ENCODE measurements around the gene LENG9. TPM values are rescaled to one million over a fixed set of nuclear protein-coding genes. Genes with fewer than 3 reads are reported as not detected.

LENG9 gene
- total and polyA plus RNA-seq, 8 donors = 1.3 to 14.5 (median 7.1) TPM

DNA sequence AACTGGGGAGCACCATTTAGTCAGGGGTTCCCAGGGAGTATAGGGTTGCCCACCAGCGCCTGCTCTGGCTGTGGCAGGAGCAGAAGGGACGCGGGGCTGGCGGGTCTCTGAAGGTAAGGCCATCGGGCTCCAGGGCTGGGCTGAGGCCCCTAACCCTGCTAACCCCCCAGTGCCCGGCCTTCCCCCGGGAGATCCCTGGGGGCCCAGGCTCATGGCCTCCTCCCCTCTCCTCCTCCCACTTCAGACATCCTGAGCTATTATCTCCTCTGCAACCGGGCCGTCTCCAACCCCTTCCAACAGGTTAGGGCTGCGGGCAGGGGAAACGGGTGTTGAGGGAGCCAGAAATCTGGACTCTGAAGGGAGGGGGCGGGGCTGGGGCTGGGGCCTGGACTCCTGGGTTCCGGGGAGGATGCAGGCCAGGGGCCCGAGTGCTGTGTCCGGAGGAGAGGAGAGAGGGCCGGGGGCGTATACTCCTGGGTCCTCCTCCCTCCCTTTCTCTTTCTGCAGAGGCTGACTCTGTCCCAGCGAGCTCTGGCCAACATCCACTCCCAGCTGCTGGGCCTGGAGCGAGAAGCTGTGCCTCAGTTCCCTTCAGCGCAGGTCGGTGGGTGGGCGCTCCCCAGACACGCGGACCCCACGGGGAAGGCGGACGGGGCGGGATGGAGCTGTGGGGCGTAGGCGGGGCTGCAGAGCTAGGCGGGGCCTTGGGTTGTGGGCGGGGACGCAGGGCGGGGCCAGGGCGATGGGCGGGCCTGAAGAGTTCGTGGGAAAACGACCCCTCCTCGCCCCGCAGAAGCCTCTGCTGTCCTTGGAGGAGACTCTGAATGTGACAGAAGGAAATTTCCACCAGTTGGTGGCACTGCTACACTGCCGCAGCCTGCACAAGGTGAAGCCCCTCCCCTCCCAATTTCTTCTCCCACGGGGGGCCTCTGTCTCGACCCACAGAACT, 33.0 kb downstream of the LENG9 start:
- intact Hi-C loops (cut with DNase I; ENCODE audit: low total_unique reads) = no loop called here
- no peak for TF ChIP-seq POLR2A (IDR thresholded peaks at IDR 0.05)
- TF ChIP-seq, protein P1, sequence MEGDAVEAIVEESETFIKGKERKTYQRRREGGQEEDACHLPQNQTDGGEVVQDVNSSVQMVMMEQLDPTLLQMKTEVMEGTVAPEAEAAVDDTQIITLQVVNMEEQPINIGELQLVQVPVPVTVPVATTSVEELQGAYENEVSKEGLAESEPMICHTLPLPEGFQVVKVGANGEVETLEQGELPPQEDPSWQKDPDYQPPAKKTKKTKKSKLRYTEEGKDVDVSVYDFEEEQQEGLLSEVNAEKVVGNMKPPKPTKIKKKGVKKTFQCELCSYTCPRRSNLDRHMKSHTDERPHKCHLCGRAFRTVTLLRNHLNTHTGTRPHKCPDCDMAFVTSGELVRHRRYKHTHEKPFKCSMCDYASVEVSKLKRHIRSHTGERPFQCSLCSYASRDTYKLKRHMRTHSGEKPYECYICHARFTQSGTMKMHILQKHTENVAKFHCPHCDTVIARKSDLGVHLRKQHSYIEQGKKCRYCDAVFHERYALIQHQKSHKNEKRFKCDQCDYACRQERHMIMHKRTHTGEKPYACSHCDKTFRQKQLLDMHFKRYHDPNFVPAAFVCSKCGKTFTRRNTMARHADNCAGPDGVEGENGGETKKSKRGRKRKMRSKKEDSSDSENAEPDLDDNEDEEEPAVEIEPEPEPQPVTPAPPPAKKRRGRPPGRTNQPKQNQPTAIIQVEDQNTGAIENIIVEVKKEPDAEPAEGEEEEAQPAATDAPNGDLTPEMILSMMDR (IDR thresholded peaks at IDR 0.05) = peak in 1 of 7 experiments; percentile 8
- no peaks in the 10 kb centered on the region for H3K36me3 ChIP-seq
- WGBS, 5 donors = 9 to 21% (median 15%) methylated on average over 11 to 43 of the region's 43 CpGs
- peak overlapping the region; percentile 15 to 41 (median 30) for H3K4me3 ChIP-seq
- DNase-seq = peak in 1 of 2 donors; percentile 87
- H3K9me3 ChIP-seq = no peaks in the 10 kb centered on the region
- peaks cover 25 to 43% (median 33%) of the 10 kb centered on the region in 4 donors for H3K4me1 ChIP-seq
- H3K27me3 ChIP-seq = peaks cover 0 to 71% (median 41%) of the 10 kb centered on the region in 3 donors
- H3K27ac ChIP-seq = no peak overlapping the region

DNA sequence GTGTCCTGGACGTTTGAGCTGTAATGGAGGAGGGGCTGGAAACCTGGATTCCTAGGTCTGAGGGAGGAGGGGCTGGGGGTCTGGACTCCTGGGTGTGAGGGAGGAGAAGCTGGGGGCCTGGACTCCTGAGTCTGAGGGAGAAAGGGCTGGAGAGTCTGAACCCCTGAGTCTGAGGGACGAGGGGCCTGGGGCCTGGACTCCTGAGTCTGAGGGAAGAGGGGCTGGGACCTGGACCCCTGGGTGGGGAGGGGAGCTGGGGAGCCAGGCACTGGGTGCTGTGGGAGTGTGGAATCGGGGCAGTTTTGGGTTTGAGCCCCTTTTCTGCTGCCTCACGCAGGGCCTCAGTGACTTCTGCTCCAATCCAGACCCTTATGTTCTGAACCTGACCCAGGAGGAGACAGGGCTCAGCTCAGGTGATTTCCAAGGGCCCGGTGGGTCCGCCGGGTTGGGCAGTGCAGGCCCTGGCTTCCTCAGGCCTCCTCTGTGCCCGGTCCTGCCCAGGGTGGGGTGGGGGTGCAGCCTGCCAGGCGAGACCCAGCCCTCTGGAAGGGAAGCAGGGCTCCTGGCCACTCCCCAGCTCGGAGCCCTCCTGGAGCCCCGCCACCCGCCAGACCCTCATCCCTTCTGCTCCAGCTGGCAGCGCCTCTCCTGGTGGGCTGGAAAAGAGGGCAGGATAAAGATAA, 33.9 kb downstream of the LENG9 start:
- no peaks in the 10 kb centered on the region for H3K9me3 ChIP-seq
- H3K27me3 ChIP-seq = peaks cover 0 to 79% (median 43%) of the 10 kb centered on the region in 3 donors
- 38 to 54% (median 45%) methylated on average over 12 to 13 of the region's 13 CpGs for WGBS, 5 donors
- H3K27ac ChIP-seq = no peak overlapping the region
- peak in 1 of 2 donors; percentile 35 for DNase-seq
- H3K4me3 ChIP-seq = no peak overlapping the region
- peaks cover 18 to 34% (median 25%) of the 10 kb centered on the region in 4 donors for H3K4me1 ChIP-seq
- no peaks in the 10 kb centered on the region for H3K36me3 ChIP-seq
- intact Hi-C loops (cut with DNase I; ENCODE audit: low total_unique reads) = no loop called here
- TF ChIP-seq EP300 (IDR thresholded peaks at IDR 0.05) (no peak), POLR2A (IDR thresholded peaks at IDR 0.05) (no peak), POLR2AphosphoS5 (IDR thresholded peaks at IDR 0.05) (no peak)
- TF ChIP-seq, protein P1 (IDR thresholded peaks at IDR 0.05) = no peak

DNA sequence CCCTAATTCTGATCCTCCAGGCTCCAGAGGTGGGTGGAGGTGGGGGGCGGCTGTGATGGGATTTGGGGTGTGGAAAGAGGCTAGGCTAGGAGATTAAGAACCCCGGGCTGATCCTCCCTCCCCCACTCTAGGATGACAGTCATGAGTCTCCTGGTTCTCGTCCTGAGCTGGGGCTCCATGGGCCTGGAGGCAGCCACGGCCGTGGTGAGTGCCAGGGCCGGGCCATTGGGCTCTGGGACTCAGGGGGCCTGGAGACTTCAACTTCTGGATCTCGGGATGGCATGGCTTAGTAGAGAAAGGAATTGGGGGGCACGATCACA, 34.4 kb downstream of the LENG9 start:
- Histone ChIP-seq H3K36me3 (no peaks in the 10 kb centered on the region), H3K27ac (no peak overlapping the region), H3K9me3 (no peaks in the 10 kb centered on the region), H3K4me3 (no peak overlapping the region), H3K27me3 (peaks cover 0 to 85% (median 43%) of the 10 kb centered on the region in 3 donors), H3K4me1 (peaks cover 18 to 29% (median 23%) of the 10 kb centered on the region in 4 donors)
- TF ChIP-seq EP300 (IDR thresholded peaks at IDR 0.05) (no peak), POLR2A (IDR thresholded peaks at IDR 0.05) (no peak), POLR2AphosphoS5 (IDR thresholded peaks at IDR 0.05) (no peak)
- TF ChIP-seq, protein P1 (IDR thresholded peaks at IDR 0.05) = no peak
- 49 to 72% (median 60%) methylated on average over 6 to 8 of the region's 8 CpGs for WGBS, 5 donors
- intact Hi-C loops (cut with DNase I; ENCODE audit: low total_unique reads) = no loop called here
- DNase-seq = no peak

GRCh38 chr19:54428323-54429175, 35.0 kb downstream of the LENG9 start:
- TF ChIP-seq POLR2A (IDR thresholded peaks at IDR 0.05) = no peak
- no peak for TF ChIP-seq POLR2AphosphoS5 (IDR thresholded peaks at IDR 0.05)
- TF ChIP-seq, protein P1 (IDR thresholded peaks at IDR 0.05) = no peak
- no peak for TF ChIP-seq EP300 (IDR thresholded peaks at IDR 0.05)
- no peak overlapping the region for H3K27ac ChIP-seq
- H3K4me3 ChIP-seq = no peak overlapping the region
- no peaks in the 10 kb centered on the region for H3K9me3 ChIP-seq
- H3K4me1 ChIP-seq = peaks cover 18 to 24% (median 23%) of the 10 kb centered on the region in 4 donors
- peaks cover 0 to 91% (median 43%) of the 10 kb centered on the region in 3 donors for H3K27me3 ChIP-seq
- intact Hi-C loops (cut with DNase I; ENCODE audit: low total_unique reads) = no loop called here
- H3K36me3 ChIP-seq = no peaks in the 10 kb centered on the region
- no peak for DNase-seq
- 74 to 80% (median 76%) methylated on average over 10 to 11 of the region's 11 CpGs for WGBS, 5 donors

Data from stomach (tissue), 9 donors.